Natural killer cell (primary cell): ENCODE measurements around the gene TRIM34. TPM values are rescaled to one million over a fixed set of nuclear protein-coding genes. Genes with fewer than 3 reads are reported as not detected.
"Not testable (repeated sequence)": the region's sequence is repeated elsewhere in the genome, so short reads cannot be mapped to it uniquely, and the experiment has no call there.

ENCODE experiments used
- ATAC-seq, 3 donors: fragments of 150-1000 bp in 2 of 3; fragments of 200-7000 bp in 1 of 3; cut with Tn5 transposase; 1 replicate in 1 of 3; 2 replicates in 2 of 3; pipeline ENCODE4 v1.10.0; 2021; ENCODE audit warnings: mild to moderate bottlenecking in 2 of 3, moderate library complexity in 2 of 3
- DNase-seq, 2 donors: peaks; one replicate each; pipeline versions ENCODE4 v3.0.0 to v3.0.0-alpha.2; 2013 to 2021; ENCODE audit warnings: mixed read lengths in 1 of 2
- H3K27ac ChIP-seq: one replicate; pipeline ENCODE4 v1.5.1; 2013; ENCODE audit warnings: mild to moderate bottlenecking, low read length
- H3K27me3 ChIP-seq: one replicate; pipeline ENCODE4 v1.6.1; 2013; ENCODE audit warnings: low read length; ENCODE audit not compliant: control insufficient read depth, insufficient read depth
- H3K36me3 ChIP-seq: one replicate; pipeline ENCODE4 v1.6.1; 2013; ENCODE audit warnings: low read length; ENCODE audit not compliant: control insufficient read depth, insufficient read depth
- H3K4me1 ChIP-seq: one replicate; pipeline ENCODE4 v1.6.1; 2013; ENCODE audit warnings: low read length; ENCODE audit not compliant: control insufficient read depth, insufficient read depth
- H3K4me3 ChIP-seq: one replicate; pipeline ENCODE4 v1.5.1; 2013; ENCODE audit warnings: low read length
- H3K9me3 ChIP-seq: one replicate; pipeline ENCODE4 v1.6.1; 2013; ENCODE audit warnings: low read length; ENCODE audit not compliant: control insufficient read depth, insufficient read depth
- H3K27ac Mint-ChIP-seq, 2 donors: one replicate each; pipeline ENCODE4 v1.8.0; 2022; ENCODE audit warnings: mild to moderate bottlenecking in 2 of 2, mixed read lengths in 2 of 2, moderate library complexity in 1 of 2
- H3K27me3 Mint-ChIP-seq, 2 donors: one replicate each; pipeline ENCODE4 v1.8.0; 2022; ENCODE audit warnings: low read depth in 2 of 2, mixed read lengths in 2 of 2
- H3K36me3 Mint-ChIP-seq: one replicate; pipeline ENCODE4 v1.8.0; 2022; ENCODE audit warnings: mixed read lengths
- H3K4me1 Mint-ChIP-seq, 2 donors: one replicate each; pipeline ENCODE4 v1.8.0; 2022; ENCODE audit warnings: mixed read lengths in 2 of 2
- H3K4me3 Mint-ChIP-seq: one replicate; pipeline ENCODE4 v1.8.0; 2022; ENCODE audit warnings: mild to moderate bottlenecking, moderate library complexity, mixed read lengths
- H3K9me3 Mint-ChIP-seq, 2 donors: one replicate each; pipeline ENCODE4 v1.8.0; 2022; ENCODE audit warnings: mixed read lengths in 2 of 2
- WGBS: methylation state at CpG from one replicate; pipeline ENCODE4 v1.1.7; 2013; ENCODE audit warnings: missing lambda C conversion rate; ENCODE audit not compliant: insufficient coverage; 5-methylcytosine and 5-hydroxymethylcytosine counted together
- intact Hi-C: fragments of 100-400 bp; cut with micrococcal nuclease; formaldehyde crosslinking; loops from one replicate; pipeline ENCODE4 v1.14.2; 2022
- total RNA-seq, 4 donors: library from RNA; stranded (reverse); fragments of 120-200 nt in 1 of 4; gene quantifications; one replicate each; pipeline versions ENCODE4 v1.2.3 to v1.2.4, GENCODE V29; 2013 to 2022
- TF ChIP-seq, protein P1 (sequence below): fragments of 200-600 bp; IDR thresholded peaks from one replicate; pipeline ENCODE4 v1.8.0; 2022; ENCODE audit warnings: antibody characterized with exemption

The TRIM34 gene
- total RNA-seq, 3 donors from 2014 or later (not counting 1 experiment from before 2014, with no cell fraction given), result 8.2 to 10.0 (median 9.9) TPM

DNA sequence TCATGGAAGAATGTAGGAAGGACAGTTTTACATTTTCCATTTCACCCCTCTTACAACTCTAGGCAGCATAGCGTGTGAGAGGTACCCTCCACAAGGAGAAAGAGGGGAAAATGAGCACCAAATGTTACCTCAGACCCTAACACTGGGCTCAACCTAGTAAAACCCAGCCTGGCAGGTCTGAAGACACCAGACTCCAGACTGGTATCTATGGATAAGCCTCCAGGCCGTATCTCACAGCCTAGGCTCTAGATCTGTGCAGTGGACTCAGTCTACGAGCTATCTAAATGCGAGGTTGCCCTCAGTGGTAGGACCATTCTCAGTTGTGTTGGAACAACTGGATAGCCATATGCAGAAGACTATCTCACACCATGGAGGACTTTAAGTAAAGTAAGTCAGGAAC, 49.6 kb downstream of the TRIM34 start:
- Mint-ChIP-seq H3K27me3 (no peaks in the 10 kb centered on the region), H3K4me3 (no peak overlapping the region), H3K4me1 (peaks cover 8 to 25% of the 10 kb centered on the region in 2 donors), H3K36me3 (peaks cover 16% of the 10 kb centered on the region), H3K9me3 (no peaks in the 10 kb centered on the region), H3K27ac (peak overlapping the region in 1 of 2 donors; percentile 26)
- Histone ChIP-seq H3K9me3 (no peaks in the 10 kb centered on the region), H3K4me1 (no peaks in the 10 kb centered on the region), H3K4me3 (no peak overlapping the region), H3K27ac (no peak overlapping the region), H3K36me3 (peaks cover 31% of the 10 kb centered on the region), H3K27me3 (no peaks in the 10 kb centered on the region)
- no peak for DNase-seq
- TF ChIP-seq, protein P1, sequence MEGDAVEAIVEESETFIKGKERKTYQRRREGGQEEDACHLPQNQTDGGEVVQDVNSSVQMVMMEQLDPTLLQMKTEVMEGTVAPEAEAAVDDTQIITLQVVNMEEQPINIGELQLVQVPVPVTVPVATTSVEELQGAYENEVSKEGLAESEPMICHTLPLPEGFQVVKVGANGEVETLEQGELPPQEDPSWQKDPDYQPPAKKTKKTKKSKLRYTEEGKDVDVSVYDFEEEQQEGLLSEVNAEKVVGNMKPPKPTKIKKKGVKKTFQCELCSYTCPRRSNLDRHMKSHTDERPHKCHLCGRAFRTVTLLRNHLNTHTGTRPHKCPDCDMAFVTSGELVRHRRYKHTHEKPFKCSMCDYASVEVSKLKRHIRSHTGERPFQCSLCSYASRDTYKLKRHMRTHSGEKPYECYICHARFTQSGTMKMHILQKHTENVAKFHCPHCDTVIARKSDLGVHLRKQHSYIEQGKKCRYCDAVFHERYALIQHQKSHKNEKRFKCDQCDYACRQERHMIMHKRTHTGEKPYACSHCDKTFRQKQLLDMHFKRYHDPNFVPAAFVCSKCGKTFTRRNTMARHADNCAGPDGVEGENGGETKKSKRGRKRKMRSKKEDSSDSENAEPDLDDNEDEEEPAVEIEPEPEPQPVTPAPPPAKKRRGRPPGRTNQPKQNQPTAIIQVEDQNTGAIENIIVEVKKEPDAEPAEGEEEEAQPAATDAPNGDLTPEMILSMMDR, result no peak
- ATAC-seq, result no peak
- 95% methylated on average over 4 of the region's 4 CpGs for WGBS
- intact Hi-C loops, result no loop called here

DNA sequence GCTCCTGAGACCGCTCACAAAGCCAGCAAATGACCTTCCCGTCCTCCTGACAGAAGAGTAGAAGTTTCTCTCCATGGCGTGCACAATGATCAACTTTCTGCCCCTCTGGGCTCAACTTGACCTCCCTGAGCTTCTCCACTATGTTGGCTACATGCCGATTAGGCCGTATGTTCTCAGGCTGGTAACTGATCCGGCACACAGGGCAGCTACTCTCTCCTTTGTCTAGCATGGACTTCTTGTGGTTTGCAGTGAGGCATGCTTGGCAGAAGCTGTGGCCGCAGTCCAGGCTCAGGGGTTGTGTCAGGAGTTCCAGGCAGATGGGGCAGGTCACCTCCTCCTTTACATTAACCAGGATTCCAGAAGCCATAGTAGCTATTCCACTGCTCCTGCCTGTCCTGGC, 55.0 kb downstream of the TRIM34 start:
- Mint-ChIP-seq H3K27ac (peak overlapping the region in 1 of 2 donors; percentile 36), H3K4me3 (peak overlapping the region; percentile 29), H3K27me3 (no peaks in the 10 kb centered on the region), H3K4me1 (peaks cover 31 to 45% of the 10 kb centered on the region in 2 donors), H3K9me3 (no peaks in the 10 kb centered on the region), H3K36me3 (peaks cover 22% of the 10 kb centered on the region)
- WGBS, result 98% methylated on average over 7 of the region's 7 CpGs
- ATAC-seq (no peak), DNase-seq (no peak)
- Histone ChIP-seq H3K4me1 (peaks cover 2% of the 10 kb centered on the region), H3K9me3 (no peaks in the 10 kb centered on the region), H3K27me3 (no peaks in the 10 kb centered on the region), H3K27ac (no peak overlapping the region), H3K36me3 (peaks cover 27% of the 10 kb centered on the region), H3K4me3 (no peak overlapping the region)
- intact Hi-C loops, result loop anchor here (10.0 kb wide), 2 partner anchors 555 to 1075 kb away; partner anchors contain the start of genes CNGA4, FHIP1B and TRIM68
- TF ChIP-seq, protein P1, result no peak

DNA sequence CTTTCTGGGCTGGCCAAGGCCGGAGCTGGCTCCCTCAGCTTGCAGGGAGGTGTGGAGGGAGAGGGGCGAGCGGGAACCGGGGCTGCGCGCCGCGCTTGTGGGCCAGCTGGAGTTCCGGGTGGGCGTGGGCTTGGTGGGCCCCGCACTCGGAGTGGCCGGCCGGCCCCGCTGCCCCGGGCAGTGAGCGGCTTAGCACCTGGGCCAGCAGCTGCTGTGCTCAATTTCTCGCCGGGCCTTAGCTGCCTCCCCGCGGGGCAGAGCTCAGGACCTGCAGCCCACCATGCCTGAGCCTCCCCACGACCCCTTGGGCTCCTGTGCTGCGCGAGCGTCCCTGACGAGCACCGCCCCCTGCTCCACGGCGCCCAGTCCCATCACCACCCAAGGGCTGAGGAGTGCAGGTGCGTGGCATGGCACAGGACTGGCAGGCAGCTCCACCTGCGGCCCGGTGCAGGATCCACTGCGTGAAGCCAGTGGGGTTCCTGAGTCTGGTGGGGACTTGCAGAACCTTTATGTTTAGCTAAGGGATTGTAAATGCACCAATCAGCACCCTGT, 58.2 kb downstream of the TRIM34 start:
- intact Hi-C loops, result loop anchor here (10.0 kb wide), 2 partner anchors 552 to 1078 kb away; partner anchors contain the start of genes CNGA4, FHIP1B and TRIM68
- not testable (repeated sequence) for H3K4me3 Mint-ChIP-seq, H3K4me3 ChIP-seq, H3K27me3 Mint-ChIP-seq, ATAC-seq, H3K27me3 ChIP-seq, H3K4me1 ChIP-seq, H3K9me3 Mint-ChIP-seq, H3K27ac ChIP-seq, H3K9me3 ChIP-seq, DNase-seq
- H3K36me3 ChIP-seq, result peaks cover 22% of the 10 kb centered on the region
- 88% methylated on average over 30 of the region's 33 CpGs for WGBS
- H3K4me1 Mint-ChIP-seq, result peaks cover 37 to 55% of the 10 kb centered on the region in 2 donors
- H3K36me3 Mint-ChIP-seq, result peaks cover 20% of the 10 kb centered on the region
- peak overlapping the region; percentile 98 for H3K27ac Mint-ChIP-seq

DNA sequence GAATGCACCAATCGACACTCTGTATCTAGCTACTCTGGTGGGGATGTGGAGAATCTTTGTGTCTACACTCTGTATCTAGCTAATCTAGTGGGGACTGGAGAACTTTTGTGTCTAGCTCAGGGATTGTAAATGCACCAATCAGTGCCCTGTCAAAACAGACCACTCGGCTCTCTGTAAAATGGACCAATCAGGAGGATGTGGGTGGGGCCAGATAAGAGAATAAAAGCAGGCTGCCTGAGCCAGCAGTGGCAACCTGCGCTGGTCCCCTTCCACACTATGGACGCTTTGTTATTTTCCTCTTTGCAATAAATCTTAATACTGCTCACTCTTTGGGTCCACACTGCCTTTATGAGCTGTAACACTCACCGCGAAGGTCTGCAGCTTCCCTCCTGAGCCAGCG, 58.8 kb downstream of the TRIM34 start:
- H3K4me3 ChIP-seq, result peak overlapping the region; percentile 68
- intact Hi-C loops, result loop anchor here (1.0 to 10.0 kb wide), 4 partner anchors 17 to 1079 kb away; partner anchors contain the start of genes CNGA4, FHIP1B, OR52N2 and TRIM68
- H3K36me3 Mint-ChIP-seq, result peaks cover 14% of the 10 kb centered on the region

More for the DNA sequence above, 58.8 kb downstream of the TRIM34 start:
- Histone ChIP-seq H3K36me3 (peaks cover 15% of the 10 kb centered on the region), H3K4me1 (peaks cover 11% of the 10 kb centered on the region)
- peaks cover 36 to 56% of the 10 kb centered on the region in 2 donors for H3K4me1 Mint-ChIP-seq
- H3K27me3 ChIP-seq, H3K27me3 Mint-ChIP-seq, H3K9me3 ChIP-seq, H3K27ac ChIP-seq, H3K9me3 Mint-ChIP-seq, ATAC-seq: not testable (repeated sequence)
- peak overlapping the region; percentile 98 for H3K27ac Mint-ChIP-seq
- WGBS, result 21% methylated on average over 6 of the region's 7 CpGs
- H3K4me3 Mint-ChIP-seq, result peak overlapping the region; percentile 99
- DNase-seq, result peak; percentile 25 to 45
